H1 (cell line): ENCODE data around the gene SH3GL2.

Experiments used
- BCL11A ChIP-seq, 2 experiments: IDR thresholded peaks; one replicate each; pipeline ENCODE4 v1.6.1; 2011; ENCODE audit warnings: low read depth in 2 of 2, low read length in 2 of 2, mild to moderate bottlenecking in 2 of 2
- CBX8 ChIP-seq: fragments of 300-800, 300-1000 bp; sonication (generic); IDR thresholded peaks from 2 replicates; pipeline ENCODE4 v1.7.1; 2016; ENCODE audit warnings: low read depth, low read length, borderline replicate concordance
- CREB1 ChIP-seq: IDR thresholded peaks from 2 replicates; pipeline ENCODE4 v1.6.1; 2012; ENCODE audit warnings: inconsistent platforms
- EP300 ChIP-seq, 2 experiments: IDR thresholded peaks; 1 replicate in 1 of 2; 2 replicates in 1 of 2; pipeline ENCODE4 v1.6.1; 2011 to 2012; ENCODE audit warnings: low read depth in 2 of 2, low read length in 2 of 2, mild to moderate bottlenecking in 2 of 2, borderline replicate concordance in 1 of 2, inconsistent platforms in 1 of 2, moderate library complexity in 1 of 2
- EZH2 ChIP-seq: fragments of 200-600 bp; sonication (generic); IDR thresholded peaks from 2 replicates; pipeline ENCODE4 v1.7.1; 2012; ENCODE audit warnings: low read depth, mild to moderate bottlenecking, moderate library complexity, low read length, inconsistent platforms; ENCODE audit not compliant: severe bottlenecking
- KDM1A ChIP-seq: fragments of 200-600, 300-600 bp; sonication (generic); IDR thresholded peaks from 2 replicates; pipeline ENCODE4 v1.7.1; 2016; ENCODE audit warnings: mild to moderate bottlenecking, low read length, borderline replicate concordance
- PHF8 ChIP-seq: fragments of 200-600 bp; sonication (generic); conservative IDR thresholded peaks from 2 replicates; pipeline ENCODE4 v1.7.1; 2012; ENCODE audit warnings: low read depth, mild to moderate bottlenecking, inconsistent platforms, low read length, moderate library complexity
- TF ChIP-seq, protein P1 (sequence below): IDR thresholded peaks from 2 replicates; pipeline ENCODE4 v1.6.1; 2012; ENCODE audit warnings: inconsistent platforms
- TF ChIP-seq, protein P2 (sequence below), 3 experiments: IDR thresholded peaks; 1 replicate in 2 of 3; 2 replicates in 1 of 3; pipeline versions ENCODE4 v1.5.1 to v1.6.1; 2011; ENCODE audit warnings: low read length in 3 of 3, mild to moderate bottlenecking in 3 of 3, inconsistent platforms in 2 of 3, low read depth in 1 of 3, moderate library complexity in 1 of 3; ENCODE audit not compliant: insufficient read depth in 1 of 3; ENCODE audit errors: control extremely low read depth in 1 of 3
- TF ChIP-seq, protein P3 (sequence below): fragments of 300-600 bp; sonication (generic); IDR thresholded peaks from 2 replicates; pipeline ENCODE4 v1.7.1; 2012; ENCODE audit warnings: low read length, moderate library complexity, mild to moderate bottlenecking, inconsistent platforms; ENCODE audit not compliant: insufficient replicate concordance

DNA sequence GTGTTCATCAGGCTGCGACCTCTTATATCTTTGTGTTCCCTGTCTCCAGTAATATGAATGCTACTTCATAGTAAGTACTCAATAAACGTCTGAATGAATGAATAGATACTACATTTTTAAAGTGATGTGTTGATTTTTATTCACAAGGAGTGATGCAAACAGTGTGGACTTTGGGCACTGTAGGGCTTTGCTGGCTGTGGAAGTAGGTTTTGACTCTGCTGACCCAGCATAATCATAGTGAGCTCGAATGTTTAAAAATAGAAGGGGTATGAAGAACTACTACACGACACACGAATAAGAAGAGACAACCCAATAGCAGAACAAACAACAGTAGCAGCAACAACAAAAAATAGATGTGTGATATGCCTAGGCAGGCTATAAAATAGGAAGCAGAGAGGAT is 147.4 kb downstream of the SH3GL2 start:
- TF ChIP-seq, protein P1, sequence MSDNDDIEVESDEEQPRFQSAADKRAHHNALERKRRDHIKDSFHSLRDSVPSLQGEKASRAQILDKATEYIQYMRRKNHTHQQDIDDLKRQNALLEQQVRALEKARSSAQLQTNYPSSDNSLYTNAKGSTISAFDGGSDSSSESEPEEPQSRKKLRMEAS, result no peak
- TF ChIP-seq EZH2, result no peak
- TF ChIP-seq BCL11A (IDR thresholded peaks at IDR 0.05; ENCODE audit: low read depth in 2 of 2, low read length in 2 of 2), result no peak
- no peak for TF ChIP-seq CBX8
- TF ChIP-seq, protein P2, sequence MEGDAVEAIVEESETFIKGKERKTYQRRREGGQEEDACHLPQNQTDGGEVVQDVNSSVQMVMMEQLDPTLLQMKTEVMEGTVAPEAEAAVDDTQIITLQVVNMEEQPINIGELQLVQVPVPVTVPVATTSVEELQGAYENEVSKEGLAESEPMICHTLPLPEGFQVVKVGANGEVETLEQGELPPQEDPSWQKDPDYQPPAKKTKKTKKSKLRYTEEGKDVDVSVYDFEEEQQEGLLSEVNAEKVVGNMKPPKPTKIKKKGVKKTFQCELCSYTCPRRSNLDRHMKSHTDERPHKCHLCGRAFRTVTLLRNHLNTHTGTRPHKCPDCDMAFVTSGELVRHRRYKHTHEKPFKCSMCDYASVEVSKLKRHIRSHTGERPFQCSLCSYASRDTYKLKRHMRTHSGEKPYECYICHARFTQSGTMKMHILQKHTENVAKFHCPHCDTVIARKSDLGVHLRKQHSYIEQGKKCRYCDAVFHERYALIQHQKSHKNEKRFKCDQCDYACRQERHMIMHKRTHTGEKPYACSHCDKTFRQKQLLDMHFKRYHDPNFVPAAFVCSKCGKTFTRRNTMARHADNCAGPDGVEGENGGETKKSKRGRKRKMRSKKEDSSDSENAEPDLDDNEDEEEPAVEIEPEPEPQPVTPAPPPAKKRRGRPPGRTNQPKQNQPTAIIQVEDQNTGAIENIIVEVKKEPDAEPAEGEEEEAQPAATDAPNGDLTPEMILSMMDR (IDR thresholded peaks at IDR 0.05; ENCODE audit: control extremely low read depth in 1 of 3, insufficient read depth in 1 of 3, low read depth in 1 of 3, low read length in 3 of 3), result no peak
- no peak for TF ChIP-seq EP300 (IDR thresholded peaks at IDR 0.05; ENCODE audit: borderline replicate concordance in 1 of 2, low read depth in 2 of 2, low read length in 2 of 2)
- TF ChIP-seq PHF8, result no peak
- TF ChIP-seq CREB1, result no peak
- TF ChIP-seq KDM1A, result no peak
- TF ChIP-seq, protein P3, sequence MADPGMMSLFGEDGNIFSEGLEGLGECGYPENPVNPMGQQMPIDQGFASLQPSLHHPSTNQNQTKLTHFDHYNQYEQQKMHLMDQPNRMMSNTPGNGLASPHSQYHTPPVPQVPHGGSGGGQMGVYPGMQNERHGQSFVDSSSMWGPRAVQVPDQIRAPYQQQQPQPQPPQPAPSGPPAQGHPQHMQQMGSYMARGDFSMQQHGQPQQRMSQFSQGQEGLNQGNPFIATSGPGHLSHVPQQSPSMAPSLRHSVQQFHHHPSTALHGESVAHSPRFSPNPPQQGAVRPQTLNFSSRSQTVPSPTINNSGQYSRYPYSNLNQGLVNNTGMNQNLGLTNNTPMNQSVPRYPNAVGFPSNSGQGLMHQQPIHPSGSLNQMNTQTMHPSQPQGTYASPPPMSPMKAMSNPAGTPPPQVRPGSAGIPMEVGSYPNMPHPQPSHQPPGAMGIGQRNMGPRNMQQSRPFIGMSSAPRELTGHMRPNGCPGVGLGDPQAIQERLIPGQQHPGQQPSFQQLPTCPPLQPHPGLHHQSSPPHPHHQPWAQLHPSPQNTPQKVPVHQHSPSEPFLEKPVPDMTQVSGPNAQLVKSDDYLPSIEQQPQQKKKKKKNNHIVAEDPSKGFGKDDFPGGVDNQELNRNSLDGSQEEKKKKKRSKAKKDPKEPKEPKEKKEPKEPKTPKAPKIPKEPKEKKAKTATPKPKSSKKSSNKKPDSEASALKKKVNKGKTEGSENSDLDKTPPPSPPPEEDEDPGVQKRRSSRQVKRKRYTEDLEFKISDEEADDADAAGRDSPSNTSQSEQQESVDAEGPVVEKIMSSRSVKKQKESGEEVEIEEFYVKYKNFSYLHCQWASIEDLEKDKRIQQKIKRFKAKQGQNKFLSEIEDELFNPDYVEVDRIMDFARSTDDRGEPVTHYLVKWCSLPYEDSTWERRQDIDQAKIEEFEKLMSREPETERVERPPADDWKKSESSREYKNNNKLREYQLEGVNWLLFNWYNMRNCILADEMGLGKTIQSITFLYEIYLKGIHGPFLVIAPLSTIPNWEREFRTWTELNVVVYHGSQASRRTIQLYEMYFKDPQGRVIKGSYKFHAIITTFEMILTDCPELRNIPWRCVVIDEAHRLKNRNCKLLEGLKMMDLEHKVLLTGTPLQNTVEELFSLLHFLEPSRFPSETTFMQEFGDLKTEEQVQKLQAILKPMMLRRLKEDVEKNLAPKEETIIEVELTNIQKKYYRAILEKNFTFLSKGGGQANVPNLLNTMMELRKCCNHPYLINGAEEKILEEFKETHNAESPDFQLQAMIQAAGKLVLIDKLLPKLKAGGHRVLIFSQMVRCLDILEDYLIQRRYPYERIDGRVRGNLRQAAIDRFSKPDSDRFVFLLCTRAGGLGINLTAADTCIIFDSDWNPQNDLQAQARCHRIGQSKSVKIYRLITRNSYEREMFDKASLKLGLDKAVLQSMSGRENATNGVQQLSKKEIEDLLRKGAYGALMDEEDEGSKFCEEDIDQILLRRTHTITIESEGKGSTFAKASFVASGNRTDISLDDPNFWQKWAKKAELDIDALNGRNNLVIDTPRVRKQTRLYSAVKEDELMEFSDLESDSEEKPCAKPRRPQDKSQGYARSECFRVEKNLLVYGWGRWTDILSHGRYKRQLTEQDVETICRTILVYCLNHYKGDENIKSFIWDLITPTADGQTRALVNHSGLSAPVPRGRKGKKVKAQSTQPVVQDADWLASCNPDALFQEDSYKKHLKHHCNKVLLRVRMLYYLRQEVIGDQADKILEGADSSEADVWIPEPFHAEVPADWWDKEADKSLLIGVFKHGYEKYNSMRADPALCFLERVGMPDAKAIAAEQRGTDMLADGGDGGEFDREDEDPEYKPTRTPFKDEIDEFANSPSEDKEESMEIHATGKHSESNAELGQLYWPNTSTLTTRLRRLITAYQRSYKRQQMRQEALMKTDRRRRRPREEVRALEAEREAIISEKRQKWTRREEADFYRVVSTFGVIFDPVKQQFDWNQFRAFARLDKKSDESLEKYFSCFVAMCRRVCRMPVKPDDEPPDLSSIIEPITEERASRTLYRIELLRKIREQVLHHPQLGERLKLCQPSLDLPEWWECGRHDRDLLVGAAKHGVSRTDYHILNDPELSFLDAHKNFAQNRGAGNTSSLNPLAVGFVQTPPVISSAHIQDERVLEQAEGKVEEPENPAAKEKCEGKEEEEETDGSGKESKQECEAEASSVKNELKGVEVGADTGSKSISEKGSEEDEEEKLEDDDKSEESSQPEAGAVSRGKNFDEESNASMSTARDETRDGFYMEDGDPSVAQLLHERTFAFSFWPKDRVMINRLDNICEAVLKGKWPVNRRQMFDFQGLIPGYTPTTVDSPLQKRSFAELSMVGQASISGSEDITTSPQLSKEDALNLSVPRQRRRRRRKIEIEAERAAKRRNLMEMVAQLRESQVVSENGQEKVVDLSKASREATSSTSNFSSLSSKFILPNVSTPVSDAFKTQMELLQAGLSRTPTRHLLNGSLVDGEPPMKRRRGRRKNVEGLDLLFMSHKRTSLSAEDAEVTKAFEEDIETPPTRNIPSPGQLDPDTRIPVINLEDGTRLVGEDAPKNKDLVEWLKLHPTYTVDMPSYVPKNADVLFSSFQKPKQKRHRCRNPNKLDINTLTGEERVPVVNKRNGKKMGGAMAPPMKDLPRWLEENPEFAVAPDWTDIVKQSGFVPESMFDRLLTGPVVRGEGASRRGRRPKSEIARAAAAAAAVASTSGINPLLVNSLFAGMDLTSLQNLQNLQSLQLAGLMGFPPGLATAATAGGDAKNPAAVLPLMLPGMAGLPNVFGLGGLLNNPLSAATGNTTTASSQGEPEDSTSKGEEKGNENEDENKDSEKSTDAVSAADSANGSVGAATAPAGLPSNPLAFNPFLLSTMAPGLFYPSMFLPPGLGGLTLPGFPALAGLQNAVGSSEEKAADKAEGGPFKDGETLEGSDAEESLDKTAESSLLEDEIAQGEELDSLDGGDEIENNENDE, result no peak
